SU-DHL-6 (cell line): ENCODE results near the gene PLPP7.

Source experiments
- EZH2phosphoT487 ChIP-seq: fragments of 200-600 bp; sonication (generic), shearing (Covaris generic); conservative IDR thresholded peaks from 2 replicates; pipeline ENCODE4 v1.6.1; 2018; ENCODE audit warnings: mild to moderate bottlenecking, antibody characterized with exemption, low read length, moderate library complexity, mixed read lengths
- TF ChIP-seq, protein P1 (sequence below): fragments of 200-600 bp; sonication (generic); IDR thresholded peaks from one replicate; pipeline ENCODE4 v1.5.1; 2017; ENCODE audit warnings: antibody characterized with exemption, mild to moderate bottlenecking, low read length, moderate library complexity; ENCODE audit not compliant: insufficient read depth, poor library complexity, severe bottlenecking

DNA sequence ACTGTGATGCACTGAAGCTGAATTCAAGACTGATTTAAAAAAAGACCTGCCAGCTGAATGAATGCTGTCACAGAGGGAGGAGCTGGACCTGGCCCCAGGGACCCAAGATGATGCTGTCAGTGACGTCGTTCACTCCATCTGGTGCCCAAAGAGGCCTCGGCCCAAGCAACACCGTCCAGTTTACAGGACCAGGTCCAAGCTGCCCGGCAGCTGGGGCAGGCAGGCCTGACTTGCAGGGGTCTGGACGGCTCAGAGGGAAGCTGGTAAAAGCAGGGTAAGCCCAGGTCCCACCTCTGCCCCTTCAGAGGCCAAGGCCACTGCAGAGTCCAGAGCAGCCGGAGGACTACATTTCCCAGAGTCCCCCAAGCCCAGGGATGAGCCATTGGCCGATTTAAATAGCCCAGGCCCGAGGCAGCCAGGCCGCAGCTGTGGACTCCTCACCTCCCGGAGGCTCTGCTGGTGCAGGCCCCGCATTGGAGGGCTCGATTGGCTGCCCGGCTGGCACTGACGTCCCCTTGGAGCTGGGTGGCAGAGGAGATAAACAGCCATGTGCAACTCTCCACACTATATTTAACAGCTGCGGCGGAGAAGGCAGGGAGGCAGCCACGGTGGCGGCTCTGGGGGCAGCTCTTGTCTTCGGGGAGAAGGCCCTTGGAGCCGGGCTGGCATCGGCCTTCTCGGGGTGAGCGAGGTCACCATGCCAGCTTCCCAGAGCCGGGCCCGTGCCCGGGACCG lies at the start of gene PLPP7:
- TF ChIP-seq, protein P1, sequence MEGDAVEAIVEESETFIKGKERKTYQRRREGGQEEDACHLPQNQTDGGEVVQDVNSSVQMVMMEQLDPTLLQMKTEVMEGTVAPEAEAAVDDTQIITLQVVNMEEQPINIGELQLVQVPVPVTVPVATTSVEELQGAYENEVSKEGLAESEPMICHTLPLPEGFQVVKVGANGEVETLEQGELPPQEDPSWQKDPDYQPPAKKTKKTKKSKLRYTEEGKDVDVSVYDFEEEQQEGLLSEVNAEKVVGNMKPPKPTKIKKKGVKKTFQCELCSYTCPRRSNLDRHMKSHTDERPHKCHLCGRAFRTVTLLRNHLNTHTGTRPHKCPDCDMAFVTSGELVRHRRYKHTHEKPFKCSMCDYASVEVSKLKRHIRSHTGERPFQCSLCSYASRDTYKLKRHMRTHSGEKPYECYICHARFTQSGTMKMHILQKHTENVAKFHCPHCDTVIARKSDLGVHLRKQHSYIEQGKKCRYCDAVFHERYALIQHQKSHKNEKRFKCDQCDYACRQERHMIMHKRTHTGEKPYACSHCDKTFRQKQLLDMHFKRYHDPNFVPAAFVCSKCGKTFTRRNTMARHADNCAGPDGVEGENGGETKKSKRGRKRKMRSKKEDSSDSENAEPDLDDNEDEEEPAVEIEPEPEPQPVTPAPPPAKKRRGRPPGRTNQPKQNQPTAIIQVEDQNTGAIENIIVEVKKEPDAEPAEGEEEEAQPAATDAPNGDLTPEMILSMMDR = no peak
- no peak for TF ChIP-seq EZH2phosphoT487
